Calu3 (cell line): ENCODE data around the gene NUP62. TPM values are rescaled to one million over a fixed set of nuclear protein-coding genes. Genes with fewer than 3 reads are reported as not detected.
"Not testable (repeated sequence)": the region's sequence is repeated elsewhere in the genome, so short reads cannot be mapped to it uniquely, and the experiment has no call there.

Experiments used
- BruUV-seq: library from RNA; stranded (reverse); fragments of 400-500 nt; replicated peaks from 2 replicates; lab custom pipeline; 2021; lab: Mats Ljungman, UMichigan
- CTCF ChIA-PET: fragments of 300-600 bp; sonication (Branson Sonifier 250); formaldehyde crosslinking; loops from one replicate; lab custom pipeline; 2022; ENCODE audit warnings: antibody characterized with exemption; lab: Charles Lee
- DNase-seq: peaks from one replicate; pipeline ENCODE4 v3.0.0; 2022
- H3K27ac Mint-ChIP-seq: one replicate; pipeline ENCODE4 v1.8.0; 2022; ENCODE audit warnings: mixed read lengths; ENCODE audit not compliant: unreplicated experiment
- H3K27me3 Mint-ChIP-seq: one replicate; pipeline ENCODE4 v1.8.0; 2022; ENCODE audit warnings: mixed read lengths; ENCODE audit not compliant: unreplicated experiment
- H3K36me3 Mint-ChIP-seq: one replicate; pipeline ENCODE4 v1.8.0; 2022; ENCODE audit warnings: mild to moderate bottlenecking, moderate library complexity, mixed read lengths; ENCODE audit not compliant: insufficient read depth, unreplicated experiment
- H3K4me1 Mint-ChIP-seq: one replicate; pipeline ENCODE4 v1.8.0; 2022; ENCODE audit warnings: mild to moderate bottlenecking, low read depth, mixed read lengths; ENCODE audit not compliant: unreplicated experiment
- H3K4me3 Mint-ChIP-seq: one replicate; pipeline ENCODE4 v1.8.0; 2022; ENCODE audit warnings: mild to moderate bottlenecking, low read depth, moderate library complexity, mixed read lengths; ENCODE audit not compliant: unreplicated experiment
- H3K9me3 Mint-ChIP-seq: one replicate; pipeline ENCODE4 v1.8.0; 2022; ENCODE audit warnings: low read depth, mixed read lengths; ENCODE audit not compliant: unreplicated experiment
- CTCF ChIP-seq: fragments of 200-600 bp; IDR thresholded peaks from one replicate; pipeline ENCODE4 v1.8.0; 2022; ENCODE audit warnings: antibody characterized with exemption; ENCODE audit not compliant: unreplicated experiment
- intact Hi-C: fragments of 100-400 bp; cut with micrococcal nuclease; formaldehyde crosslinking; loops from one replicate; pipeline ENCODE4 v1.10.0; 2022; ENCODE audit not compliant: unreplicated experiment
- total RNA-seq: library from RNA; stranded (reverse); gene quantifications from 2 replicates; pipeline ENCODE4 v1.2.3, GENCODE V29; 2022

NUP62 gene
- total RNA-seq, 1 experiment from 2014 or later = 124 TPM

- H3K4me1 Mint-ChIP-seq = peaks cover 22% of the 10 kb centered on the region
These were observed 2.8 kb downstream of the NUP62 start for GRCh38 chr19:49926515-49926914.

GRCh38 chr19:49925486-49925885 is 3.8 kb downstream of the NUP62 start:
- intact Hi-C loops = no loop called here
- TF ChIP-seq CTCF = no peak
- no peak for DNase-seq
- no TSS peak for BruUV-seq
- Mint-ChIP-seq H3K27me3 (no peaks in the 10 kb centered on the region), H3K27ac (no peak overlapping the region), H3K4me3 (no peak overlapping the region), H3K9me3 (no peaks in the 10 kb centered on the region), H3K4me1 (peaks cover 16% of the 10 kb centered on the region), H3K36me3 (peaks cover 94% of the 10 kb centered on the region)
- CTCF ChIA-PET = no interaction called here

More at GRCh38 chr19:49926515-49926914, 2.8 kb downstream of the NUP62 start:
- no peak for DNase-seq
- CTCF ChIA-PET = no interaction called here
- Mint-ChIP-seq H3K27me3 (no peaks in the 10 kb centered on the region), H3K27ac (no peak overlapping the region), H3K9me3 (no peaks in the 10 kb centered on the region), H3K4me3 (no peak overlapping the region), H3K36me3 (peaks cover 91% of the 10 kb centered on the region)
- intact Hi-C loops = no loop called here
- no peak for TF ChIP-seq CTCF
- no TSS peak for BruUV-seq

GRCh38 chr19:49924881-49925210 is 4.5 kb downstream of the NUP62 start:
- not testable (repeated sequence) for H3K27me3 Mint-ChIP-seq

GRCh38 chr19:49924004-49924880 is 5.1 kb downstream of the NUP62 start:
- no peak for TF ChIP-seq CTCF
- no peak overlapping the region for H3K4me3 Mint-ChIP-seq
- H3K9me3 Mint-ChIP-seq = no peaks in the 10 kb centered on the region
- BruUV-seq = no TSS peak
- DNase-seq = no peak
- H3K27me3 Mint-ChIP-seq = no peaks in the 10 kb centered on the region
- H3K27ac Mint-ChIP-seq = no peak overlapping the region
- H3K36me3 Mint-ChIP-seq = peaks cover 90% of the 10 kb centered on the region
- intact Hi-C loops = no loop called here
- H3K4me1 Mint-ChIP-seq = peaks cover 8% of the 10 kb centered on the region
- CTCF ChIA-PET = interaction anchor here (0.8 kb wide), 1 partner anchor 25 kb away, joined by 4 read pairs; no protein-coding TSS in a partner anchor

More at GRCh38 chr19:49924881-49925210, 4.5 kb downstream of the NUP62 start:
- peaks cover 94% of the 10 kb centered on the region for H3K36me3 Mint-ChIP-seq
- H3K9me3 Mint-ChIP-seq, intact Hi-C loops, H3K4me1 Mint-ChIP-seq, H3K4me3 Mint-ChIP-seq, BruUV-seq, H3K27ac Mint-ChIP-seq, DNase-seq: not testable (repeated sequence)
- CTCF ChIA-PET = interaction anchor here (0.8 kb wide), 1 partner anchor 25 kb away, joined by 4 read pairs; no protein-coding TSS in a partner anchor
